Measurements from ENCODE around the gene TBX22. TPM values are rescaled to one million over a fixed set of nuclear protein-coding genes. Genes with fewer than 3 reads are reported as not detected.
"Not testable (repeated sequence)": the region's sequence is repeated elsewhere in the genome, so short reads cannot be mapped to it uniquely, and the experiment has no call there.

TBX22 gene
- not detected in 2 replicates for polyA plus RNA-seq (2014; cell fraction: cytosol; rRNA removed)
- not detected in 2 replicates for polyA plus RNA-seq (2014; cell fraction: nucleus; rRNA removed)

- no peak for DNase-seq (ENCODE audit: low spot score)
Measured at GRCh38 chrX:80014141-80014940, at the start of gene TBX22. TBX22 (plus strand) TSS chrX:80014753; CDS start chrX:80022270, 7,517 bp downstream.

- no peak for DNase-seq (ENCODE audit: low spot score)
Measured at GRCh38 chrX:79975605-79976004, 38.9 kb upstream of the TBX22 start.

- DNase-seq (ENCODE audit: low spot score) = no peak
Measured at GRCh38 chrX:80004458-80004857, 10.1 kb upstream of the TBX22 start.

GRCh38 chrX:80011522-80011921 is 3.0 kb upstream of the TBX22 start:
- DNase-seq (ENCODE audit: low spot score) = no peak

GRCh38 chrX:80016182-80016581 is 1.6 kb downstream of the TBX22 start:
- no peak for DNase-seq (ENCODE audit: low spot score)

- no peak for DNase-seq (ENCODE audit: low spot score)
Measured at GRCh38 chrX:80021621-80022020, 7.1 kb downstream of the TBX22 start.

GRCh38 chrX:80022363-80023031 is 7.9 kb downstream of the TBX22 start:
- DNase-seq (ENCODE audit: low spot score) = no peak

- DNase-seq (ENCODE audit: low spot score) = no peak
Measured at GRCh38 chrX:80026116-80026515, 11.6 kb downstream of the TBX22 start.

- DNase-seq (ENCODE audit: low spot score) = not testable (repeated sequence)
Measured at GRCh38 chrX:80066156-80066555, 51.6 kb downstream of the TBX22 start.

- DNase-seq (ENCODE audit: low spot score) = not testable (repeated sequence)
Measured at GRCh38 chrX:80075625-80076024, 61.1 kb downstream of the TBX22 start.
